ENCODE data around the gene SLC9A9.

GRCh38 chr3:143783851-143784370 is 64.4 kb downstream of the SLC9A9 start:
- TF ChIP-seq CTCF (optimal IDR thresholded peaks at IDR 0.05 in 1 of 3, IDR thresholded peaks at IDR 0.05 in 1 of 3, conservative IDR thresholded peaks at IDR 0.05 in 1 of 3; ENCODE audit: extremely low read depth in 1 of 3, insufficient read depth in 2 of 3, low read length in 3 of 3) (no peak), EZH2 (IDR thresholded peaks at IDR 0.05; ENCODE audit: low read length) (no peak)

Data from keratinocyte (primary cell).